Measurements from ENCODE around the gene CDH10.

DNA sequence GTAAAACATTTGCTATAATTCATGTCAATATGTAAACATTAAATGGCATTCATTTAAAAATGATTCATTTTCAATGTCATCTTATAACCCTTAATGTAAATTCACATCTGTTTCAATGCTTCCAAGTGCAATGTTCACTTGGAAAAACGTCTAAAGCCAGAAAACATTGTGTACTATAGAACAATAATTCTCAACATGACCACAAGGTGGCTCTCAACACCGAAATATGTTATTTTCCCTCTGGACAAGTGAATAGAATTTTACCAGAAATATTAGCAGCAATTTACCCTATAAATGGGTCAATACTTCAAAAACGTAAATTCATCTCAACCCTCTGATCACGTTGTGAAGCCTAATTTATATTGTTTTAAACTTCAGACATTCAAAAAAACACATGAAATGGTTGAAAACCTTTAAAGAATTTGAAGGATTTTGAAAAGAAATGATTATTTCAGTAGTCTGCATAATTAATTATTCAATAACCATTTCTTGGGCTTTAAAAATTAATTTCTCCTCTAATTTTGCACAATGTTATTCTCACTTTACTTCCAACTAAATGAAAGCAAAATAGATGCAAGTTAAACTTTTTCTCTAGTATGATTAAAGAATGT lies 11.0 kb downstream of the CDH10 start:
- peak; percentile 72 for TF ChIP-seq CTCF (IDR thresholded peaks at IDR 0.05)
- no peak for TF ChIP-seq EZH2 (IDR thresholded peaks at IDR 0.05; ENCODE audit: borderline replicate concordance, insufficient read depth, low read depth, low read length, poor library complexity, severe bottlenecking)

Data from B cell (primary cell).